OCI-M2 (cell line): ENCODE data around the gene LDAH.

Experiments
- DNase-seq: peaks from one replicate; lab custom pipeline; 2025; ENCODE audit not compliant: unreplicated experiment; lab: John Stamatoyannopoulos, UW

Gene LDAH

DNA sequence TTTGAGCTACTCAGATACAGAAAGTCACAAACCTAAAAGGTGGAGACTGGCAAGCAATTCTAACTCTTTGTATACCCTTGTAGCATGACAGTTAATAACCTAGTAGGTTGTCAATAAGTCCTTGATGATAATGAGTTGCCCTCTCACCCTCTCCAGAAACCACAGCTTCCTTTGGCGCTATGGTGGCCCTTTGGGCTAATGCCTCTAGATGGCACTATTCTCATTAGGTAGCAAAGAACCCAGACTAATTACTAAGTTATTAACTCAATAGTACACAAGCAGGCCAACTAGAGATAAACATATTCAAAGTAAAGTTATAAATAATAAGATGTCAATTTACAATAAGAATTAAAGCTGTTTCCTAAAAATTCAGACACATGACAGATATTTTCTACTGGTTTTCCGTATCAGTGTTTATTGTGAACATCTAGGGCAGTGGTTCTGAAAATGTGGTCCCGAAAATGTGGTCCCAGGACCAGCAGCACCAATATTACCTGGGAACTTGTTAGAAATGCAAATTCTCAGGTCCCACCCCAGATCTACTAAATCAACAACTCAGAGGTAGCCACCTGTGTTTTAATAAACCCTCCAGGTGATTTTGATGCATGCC lies 41.1 kb downstream of the LDAH start:
- DNase-seq = no peak

DNA sequence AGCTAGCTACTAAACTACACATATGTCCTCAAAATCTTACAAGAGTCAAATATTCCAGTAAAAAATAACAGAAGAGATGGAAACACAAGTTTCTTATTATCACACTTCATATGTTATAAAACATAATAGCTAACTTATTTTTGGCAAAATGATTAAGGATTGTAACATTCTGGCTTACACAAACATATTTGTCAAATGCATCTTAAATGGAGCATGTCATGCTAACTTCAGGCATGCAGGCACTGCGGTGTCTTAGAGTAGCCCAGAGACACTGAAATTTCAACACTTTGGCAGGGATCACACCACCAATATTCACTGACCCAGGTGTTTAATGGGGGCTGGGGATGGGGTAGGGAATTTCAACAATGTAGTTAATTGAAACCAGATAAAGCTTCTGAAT lies 51.6 kb downstream of the LDAH start:
- DNase-seq = no peak

DNA sequence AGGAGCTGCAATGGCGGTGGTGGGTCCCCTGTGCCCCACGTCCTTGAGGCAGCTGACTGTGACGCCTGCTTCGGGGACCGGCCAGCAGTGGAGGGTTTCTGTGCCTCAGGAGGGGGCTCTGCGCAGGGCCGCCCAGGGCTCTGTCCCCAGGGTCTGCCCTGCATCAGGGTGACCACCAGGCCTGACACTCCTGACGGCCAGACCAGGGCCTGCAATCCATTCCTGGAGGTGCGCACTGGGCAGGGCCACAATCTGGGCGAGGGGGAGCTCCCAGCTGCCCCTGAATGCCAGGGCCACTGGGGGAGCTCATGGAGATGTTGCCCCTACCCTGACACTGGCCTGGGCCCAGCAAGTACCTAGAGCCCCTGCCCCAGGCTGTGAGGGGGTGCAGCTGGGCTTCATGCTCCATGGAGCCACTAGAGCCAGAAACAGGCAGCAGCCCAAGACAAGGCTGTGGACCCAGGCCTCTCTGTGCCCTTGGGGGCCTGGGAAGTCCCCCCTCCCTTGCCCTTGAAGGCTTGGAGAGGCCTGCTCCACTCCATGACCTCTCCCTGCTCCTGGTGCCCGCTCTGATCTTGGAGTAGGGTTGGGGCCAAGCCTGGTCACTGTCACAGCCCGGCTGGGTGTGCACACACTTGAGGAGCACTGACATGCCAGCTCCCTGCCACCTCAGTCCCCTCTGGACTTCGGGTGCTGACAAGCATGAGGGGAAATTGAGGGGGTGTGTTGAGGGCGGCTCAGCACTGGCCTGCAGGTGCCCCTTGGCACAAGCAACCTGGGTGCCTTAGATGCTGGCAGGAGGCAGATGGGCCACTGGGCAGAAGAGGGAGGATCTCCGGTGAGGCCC lies 55.9 kb downstream of the LDAH start:
- DNase-seq = no peak

DNA sequence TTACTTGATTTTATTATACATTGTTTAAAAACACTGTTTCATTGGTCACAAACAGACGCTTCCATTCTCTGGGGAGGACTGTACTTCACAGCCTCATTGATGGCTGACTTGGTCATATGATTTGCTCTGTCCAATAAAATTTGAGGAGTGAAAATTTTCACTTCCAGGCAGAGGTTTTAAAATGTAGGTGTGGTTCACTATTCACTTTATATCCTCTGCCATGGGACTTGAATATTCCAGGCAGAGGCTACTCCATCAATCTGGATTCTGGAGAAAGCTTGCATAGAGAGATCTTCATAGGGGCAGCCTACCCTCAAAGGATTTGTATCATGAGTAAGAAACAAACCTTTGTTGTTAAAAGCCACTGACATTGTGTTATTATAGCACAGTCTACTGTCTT lies 56.7 kb downstream of the LDAH start:
- DNase-seq = no peak

DNA sequence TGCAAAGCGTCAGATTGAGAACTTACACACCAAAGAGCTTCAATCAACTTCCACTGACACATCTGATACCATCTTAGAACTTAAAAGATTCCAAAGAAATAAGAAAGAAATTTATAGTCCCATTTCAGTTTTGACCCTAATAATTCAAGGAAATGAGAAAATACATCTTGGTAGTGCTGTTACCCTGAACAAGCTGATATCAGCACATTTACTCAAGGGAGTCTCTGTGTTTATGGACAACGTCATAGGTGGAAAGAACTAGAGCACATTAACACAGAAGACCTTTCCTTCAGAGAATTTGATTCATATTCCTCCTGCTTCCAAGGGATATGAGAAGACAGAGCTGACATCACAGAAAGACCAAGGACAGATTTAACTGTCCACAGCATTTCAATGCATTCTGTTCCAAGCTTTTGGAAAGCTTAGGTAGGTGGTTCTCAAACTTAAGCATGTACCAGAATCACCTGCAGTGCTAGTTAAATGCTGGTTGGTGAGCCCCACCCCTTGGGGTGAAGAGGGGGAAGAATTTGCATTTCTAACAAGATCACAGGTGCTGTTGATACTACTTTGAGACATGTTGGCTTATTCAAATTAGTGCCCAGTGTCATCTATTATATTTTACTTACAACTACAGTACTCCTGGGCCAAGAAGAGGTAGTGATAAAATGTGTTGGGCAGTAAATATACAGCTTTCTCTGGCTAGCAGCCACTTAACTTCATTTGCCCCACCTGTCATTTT lies 59.8 kb downstream of the LDAH start:
- DNase-seq = no peak

DNA sequence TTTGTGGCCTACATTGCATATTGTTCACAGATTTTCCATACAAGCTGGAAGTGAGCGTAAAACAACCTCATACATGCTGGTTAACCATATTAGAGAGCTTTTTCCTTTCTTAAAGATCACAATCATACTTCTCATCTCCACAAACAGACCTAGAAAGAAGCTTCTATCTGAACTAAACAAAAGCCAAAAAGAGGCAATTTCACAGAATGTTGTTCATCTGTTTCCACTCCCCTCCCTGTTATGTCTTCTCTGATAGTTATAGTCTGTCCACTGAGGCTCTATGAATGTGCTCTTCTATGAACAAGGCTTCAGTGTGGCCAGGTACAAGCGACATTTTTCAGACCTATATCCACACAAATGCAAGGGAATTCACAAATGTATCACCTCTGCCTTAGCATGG lies 63.4 kb downstream of the LDAH start:
- DNase-seq = no peak

DNA sequence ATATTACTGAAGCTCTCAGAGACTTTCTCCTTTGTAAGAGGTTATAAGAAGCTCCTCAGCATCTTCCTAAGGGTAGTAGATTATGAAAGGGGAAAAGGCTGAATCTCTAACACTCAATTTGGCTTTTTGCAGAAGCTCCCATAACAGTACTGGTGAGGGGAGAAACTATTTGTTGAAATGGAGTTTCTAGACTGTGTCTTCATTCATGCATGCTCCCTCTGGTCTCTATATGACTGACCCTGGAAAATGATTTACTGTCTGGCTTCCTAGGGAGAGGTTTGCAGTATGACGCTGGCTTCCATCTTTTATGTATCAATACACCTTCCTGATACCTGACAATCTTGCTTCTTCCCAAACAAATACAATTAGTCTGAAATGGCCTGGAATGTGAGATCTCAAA lies 63.9 kb downstream of the LDAH start:
- no peak for DNase-seq

DNA sequence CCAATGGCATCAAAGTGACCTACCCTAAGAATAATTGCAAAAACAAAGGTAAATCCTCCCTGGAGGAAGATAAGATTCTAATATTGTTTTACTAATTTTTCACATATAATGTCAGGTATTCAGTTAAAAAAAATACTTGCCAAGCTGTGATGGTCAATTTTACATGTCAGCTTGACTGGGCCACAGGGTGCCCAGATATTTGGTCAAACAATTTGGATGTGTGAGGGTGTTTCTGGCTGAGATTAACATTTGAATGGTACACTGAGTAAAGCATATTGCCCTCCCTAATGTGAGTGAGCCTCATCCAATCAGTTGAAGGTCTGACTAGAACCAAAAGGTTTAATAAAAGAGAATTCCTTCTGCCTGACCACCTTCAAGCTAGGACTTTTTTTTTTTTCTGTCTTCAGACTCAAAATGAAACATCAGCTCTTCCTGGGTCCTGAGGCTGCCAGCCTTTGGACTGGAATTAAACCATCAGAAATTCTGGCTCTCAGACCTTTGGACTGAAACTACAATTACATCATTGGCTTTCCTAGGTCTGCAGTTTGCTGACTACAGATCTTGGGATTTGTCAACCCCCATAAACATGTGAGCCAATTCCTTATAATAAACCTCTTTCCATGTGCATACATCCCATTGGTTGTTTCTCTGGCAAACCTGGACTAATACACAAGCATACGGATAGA lies 65.4 kb downstream of the LDAH start:
- no peak for DNase-seq

DNA sequence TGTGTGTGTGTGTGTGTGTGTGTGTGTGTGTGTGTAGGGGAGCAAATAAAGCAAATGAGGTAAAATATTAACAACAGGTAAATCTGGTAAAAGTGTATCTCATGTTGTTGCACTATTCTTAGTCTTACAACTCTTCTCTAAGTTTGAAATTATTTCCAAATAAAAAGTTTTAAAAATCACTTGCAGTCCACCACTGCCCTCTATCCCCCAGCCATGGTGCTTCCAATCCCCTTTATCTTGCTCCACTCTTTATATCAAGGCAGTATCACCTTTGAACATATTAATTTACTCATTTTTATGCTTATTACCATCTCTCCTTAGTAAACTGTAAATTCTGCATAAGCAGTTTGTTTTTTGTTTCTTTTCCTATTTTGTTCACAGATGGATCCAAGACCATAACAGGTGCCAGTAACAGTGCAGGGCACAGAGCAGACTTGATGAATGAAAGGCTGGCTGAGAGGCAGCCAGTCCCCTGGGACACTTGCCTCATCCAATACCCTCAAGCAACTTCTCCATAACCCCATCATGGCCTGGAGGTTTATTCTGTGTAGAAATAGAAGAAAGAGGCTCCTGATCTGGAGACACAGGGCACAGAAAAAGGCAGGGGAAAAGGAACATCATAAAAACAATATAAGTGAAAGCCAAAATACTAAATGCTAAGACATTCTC lies 67.6 kb downstream of the LDAH start:
- no peak for DNase-seq

DNA sequence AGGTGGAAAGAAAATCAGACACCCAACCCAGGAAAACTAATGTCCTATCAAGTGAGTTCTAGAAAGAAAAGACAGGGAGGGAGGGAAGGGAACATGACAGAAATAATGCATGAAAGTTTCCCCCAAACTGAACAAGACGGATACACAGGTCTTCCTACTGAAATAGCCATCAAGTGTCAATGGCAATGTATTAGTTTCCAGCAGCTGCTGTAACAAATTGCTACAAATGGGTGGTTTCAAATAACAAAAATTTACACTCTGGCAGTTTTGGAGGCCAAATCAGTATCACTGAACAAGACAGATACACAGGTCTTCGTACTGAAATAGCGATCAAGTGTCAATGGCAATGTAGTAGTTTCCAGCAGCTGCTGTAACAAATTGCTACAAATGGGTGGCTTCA lies 70.6 kb downstream of the LDAH start:
- DNase-seq = no peak

DNA sequence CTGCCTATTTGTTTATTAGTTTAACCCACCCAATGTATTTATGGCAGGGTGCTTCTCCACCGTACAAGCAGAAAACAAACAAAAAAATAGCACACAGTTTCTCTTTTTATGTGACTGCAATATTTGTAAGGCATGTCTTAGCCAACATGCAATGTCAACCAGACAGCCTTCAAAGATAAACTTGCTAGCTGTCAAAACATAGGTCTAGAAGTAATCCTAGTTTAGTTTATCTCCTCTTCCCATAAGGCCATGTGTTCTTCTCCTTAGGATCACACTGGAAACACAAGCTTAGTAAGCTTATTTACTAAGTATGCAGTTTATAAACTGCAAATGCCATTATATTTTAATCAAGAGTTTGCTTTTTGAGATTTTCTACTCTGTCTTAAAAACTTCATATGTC lies 75.6 kb downstream of the LDAH start:
- DNase-seq = no peak

DNA sequence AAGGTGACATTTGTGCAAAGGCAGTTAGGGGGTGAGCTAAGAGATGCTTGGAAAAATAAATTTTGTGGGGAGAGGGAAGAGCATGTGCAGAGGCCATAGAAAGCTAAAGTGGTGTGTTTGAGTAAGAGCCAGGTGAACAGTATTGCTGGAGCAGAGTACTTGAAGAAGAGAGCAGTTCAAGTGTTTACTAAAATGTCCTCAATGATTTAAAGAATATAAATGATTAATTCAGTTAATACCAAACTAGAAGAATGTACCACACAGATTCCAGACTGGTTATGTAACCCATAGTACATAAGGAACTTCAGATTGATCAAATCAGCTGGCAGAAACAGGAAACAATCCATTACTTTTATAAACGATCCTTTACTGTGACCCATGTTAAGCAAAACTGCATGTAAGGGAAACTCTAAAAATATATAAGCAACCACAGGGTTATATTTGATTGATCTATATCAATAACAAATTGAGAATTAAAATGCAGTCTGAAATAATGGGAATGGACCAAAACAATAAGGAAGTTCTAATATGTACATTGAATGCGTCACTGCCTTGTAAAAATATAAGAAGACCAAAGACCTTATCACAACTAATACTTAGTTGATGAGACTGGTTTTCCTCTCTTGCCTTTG lies 76.9 kb downstream of the LDAH start:
- DNase-seq = no peak

DNA sequence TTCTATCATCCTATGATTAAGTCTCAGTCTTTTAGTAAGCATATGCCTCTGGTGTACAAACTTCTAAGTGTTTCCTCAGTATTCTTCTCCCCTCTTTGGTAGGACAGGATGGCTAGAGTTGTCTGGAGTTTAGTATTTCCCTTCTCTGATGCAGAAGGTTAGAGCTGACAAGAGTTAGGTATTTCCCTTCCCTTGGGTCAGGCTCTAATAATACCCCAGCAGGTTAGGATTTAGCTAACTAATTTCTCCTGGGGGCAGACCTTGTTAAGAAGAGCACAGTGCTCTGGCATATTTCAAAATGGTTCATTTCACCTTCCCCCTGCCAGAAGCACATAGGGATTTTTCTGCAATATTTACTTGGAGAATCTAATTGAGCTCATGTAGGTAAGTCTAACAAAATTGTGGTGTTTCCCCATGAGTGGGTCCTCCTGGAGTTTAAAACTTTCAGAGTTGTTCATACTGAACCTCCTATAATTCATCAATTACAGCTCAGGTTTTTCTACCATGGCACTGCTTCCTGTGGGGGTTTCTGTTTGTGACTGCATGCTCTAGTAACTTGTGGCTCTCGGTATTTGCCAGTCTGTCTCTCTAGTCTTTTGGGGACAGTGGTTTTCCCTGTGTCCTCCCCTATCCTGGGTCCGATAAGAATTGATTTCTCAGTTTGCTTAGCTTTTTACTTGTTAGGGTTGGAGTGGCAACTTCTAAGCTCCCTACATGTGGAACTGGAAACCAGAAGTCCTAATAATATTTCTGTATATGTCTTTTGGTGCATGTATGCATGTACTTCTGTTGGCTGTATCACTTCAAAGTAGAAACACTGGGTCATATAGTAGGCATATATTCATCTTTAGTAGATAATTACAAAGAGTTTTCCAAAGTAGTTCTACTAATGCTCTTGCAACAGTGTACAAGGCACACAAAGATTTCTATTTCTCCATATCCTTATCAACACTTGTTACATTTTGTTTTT lies 78.2 kb downstream of the LDAH start:
- no peak for DNase-seq

DNA sequence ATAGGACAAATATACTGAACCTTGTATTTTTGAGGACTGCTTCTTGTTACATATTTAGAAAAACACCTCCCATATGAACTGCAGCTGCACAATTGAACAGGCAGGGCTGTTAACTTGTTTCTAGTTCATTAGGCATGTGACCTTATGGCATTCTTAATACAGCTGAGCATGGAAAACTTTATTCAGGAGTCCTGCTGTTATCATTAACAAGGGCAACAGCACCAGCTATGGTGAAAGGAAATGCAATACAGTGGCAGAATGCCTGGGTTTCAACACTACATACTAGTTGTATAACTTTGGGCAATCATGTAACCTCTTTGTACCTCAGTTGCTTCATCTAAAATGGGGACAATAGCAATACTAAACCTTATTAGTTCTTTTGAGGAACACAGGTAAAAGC lies 84.1 kb downstream of the LDAH start:
- no peak for DNase-seq

DNA sequence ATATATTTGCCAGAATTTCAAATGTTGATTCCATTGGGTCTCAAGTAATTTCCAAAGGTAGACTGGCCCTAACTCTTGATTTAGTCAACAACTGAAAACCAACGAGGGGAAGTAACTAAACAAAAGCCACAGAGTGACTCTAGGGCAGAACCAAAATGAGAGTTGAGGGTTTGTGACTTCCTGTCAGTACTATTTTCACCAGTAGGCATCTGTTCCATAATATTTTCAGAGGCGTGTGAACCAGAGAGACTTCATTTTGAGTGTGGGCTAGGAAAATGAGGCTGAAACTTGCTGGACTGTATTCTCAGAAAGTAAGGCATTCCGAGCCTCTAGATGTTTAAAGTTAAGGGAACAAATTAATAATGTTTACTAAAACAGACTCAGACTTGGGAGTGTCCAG lies 85.4 kb downstream of the LDAH start:
- no peak for DNase-seq

DNA sequence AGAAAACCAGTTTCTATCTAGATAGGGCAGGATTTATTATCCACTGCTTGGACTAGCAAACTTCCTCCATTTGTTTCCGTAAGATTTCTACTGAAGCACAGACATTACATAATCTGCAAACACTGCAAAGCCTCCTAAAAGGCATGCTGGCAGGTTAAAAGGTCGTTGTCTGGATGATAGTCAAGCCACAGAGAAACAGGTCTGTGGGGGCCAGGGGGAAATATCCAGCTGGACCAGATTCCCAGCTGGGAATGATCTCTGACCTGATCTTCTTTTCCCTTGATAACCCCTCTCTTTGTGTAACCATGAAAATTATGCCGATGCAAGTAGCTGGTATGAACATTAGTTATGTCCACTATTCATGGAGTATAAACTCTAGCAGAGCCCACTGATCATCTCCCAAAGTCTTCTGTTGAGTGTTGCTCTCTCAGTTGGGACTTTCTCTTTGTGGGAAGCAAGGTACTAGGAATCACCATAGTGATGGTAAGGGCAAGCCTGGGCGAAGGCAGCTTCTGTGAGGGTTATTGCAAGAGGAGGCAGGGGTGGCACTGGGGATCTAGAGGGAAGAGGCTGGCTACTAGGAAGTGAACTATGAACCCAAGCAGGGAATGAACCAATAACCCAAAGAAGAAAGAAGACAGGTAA lies 94.7 kb downstream of the LDAH start:
- DNase-seq = no peak

DNA sequence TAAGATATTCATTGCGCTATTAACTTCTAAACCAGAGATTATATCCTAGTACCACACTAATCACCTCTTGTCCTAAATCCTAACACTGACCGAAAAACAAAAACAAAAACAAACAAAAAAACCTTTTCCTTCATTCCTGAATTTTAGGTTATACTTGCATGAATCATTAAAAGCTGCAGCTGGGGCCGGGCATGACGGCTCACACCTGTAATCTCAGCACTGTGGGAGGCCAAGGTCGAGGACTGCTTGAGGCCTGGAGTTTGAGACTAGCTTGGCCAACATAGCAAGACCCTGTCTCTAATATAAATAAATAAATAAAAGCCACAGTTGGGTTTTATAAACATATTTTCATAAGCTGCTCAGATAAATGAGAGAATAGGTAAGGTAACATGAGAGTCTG lies 96.0 kb downstream of the LDAH start:
- DNase-seq = no peak

DNA sequence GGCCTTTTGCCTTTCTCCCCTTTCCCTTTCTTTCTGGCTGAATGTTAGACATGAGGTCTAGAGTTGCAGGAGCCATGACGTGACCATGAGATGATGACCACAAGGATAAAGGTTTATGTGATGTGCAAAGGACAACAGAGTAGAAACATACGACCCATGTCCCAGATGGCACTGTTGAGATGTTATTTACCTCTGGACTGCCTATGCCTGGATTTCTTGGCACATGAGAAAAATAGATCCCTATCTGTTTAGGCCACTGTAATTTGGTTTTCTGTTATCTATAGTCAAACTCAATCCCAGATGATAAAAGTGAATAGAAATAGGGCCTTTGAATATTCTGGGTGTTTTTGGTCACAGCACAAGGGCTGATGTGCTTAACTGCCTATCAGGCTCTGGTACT lies 97.1 kb downstream of the LDAH start:
- DNase-seq = no peak

DNA sequence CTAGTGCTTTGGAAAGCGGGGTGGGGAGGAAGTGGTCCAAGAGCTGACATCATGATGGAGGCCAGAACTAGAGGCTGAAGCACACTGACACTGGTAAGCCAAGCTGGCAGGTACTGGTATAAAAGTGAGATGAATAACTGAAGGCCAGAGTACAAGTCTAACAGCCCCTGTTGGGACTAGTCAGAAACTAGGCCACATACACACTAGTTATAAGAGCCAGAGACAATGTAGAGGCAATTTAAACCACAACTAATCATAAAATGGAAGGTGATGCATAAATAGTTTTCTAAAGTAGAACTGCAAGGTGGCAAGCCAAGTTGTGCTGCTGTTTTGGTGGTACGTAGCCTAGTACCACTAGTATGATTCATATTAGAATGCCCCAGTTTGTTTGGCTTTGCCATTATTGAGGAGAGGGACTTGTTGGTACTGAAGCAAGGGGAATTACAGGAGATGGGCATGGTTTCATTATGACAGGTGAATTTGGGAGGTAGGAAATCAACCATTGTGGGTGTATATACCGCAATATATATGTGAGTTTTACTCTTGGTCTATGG lies 98.3 kb downstream of the LDAH start:
- DNase-seq = no peak
